Prostate gland (tissue), 2 donors: ENCODE results near the gene MYH7B.

Experiments used
- CTCF ChIP-seq, 4 experiments: fragments of 200-600 bp in 2 of 4; fragments of 450-650 bp in 2 of 4; sonication (generic) in 2 of 4; IDR thresholded peaks; 1 replicate in 3 of 4; 2 replicates in 1 of 4; pipeline ENCODE4 v1.5.1; 2016 to 2019; ENCODE audit warnings: antibody characterized with exemption in 4 of 4, mild to moderate bottlenecking in 2 of 4, moderate library complexity in 2 of 4
- POLR2A ChIP-seq: fragments of 450-650 bp; IDR thresholded peaks from one replicate; pipeline ENCODE4 v1.6.1; 2016; ENCODE audit warnings: antibody characterized with exemption, mild to moderate bottlenecking
- POLR2AphosphoS5 ChIP-seq: sonication (generic); formaldehyde crosslinking; IDR thresholded peaks from one replicate; pipeline ENCODE4 v1.6.1; 2017; ENCODE audit warnings: antibody characterized with exemption

GRCh38 chr20:34992751-34993417 is 37.2 kb downstream of the MYH7B start:
- TF ChIP-seq CTCF (IDR thresholded peaks at IDR 0.05) (no peak), POLR2A (no peak), POLR2AphosphoS5 (no peak)
